ENCODE results near the gene MIGA2. TPM values are rescaled to one million over a fixed set of nuclear protein-coding genes. Genes with fewer than 3 reads are reported as not detected.

Gene MIGA2
- total RNA-seq, 2 experiments from 2014 or later = 34.6 to 35.8 TPM

DNA sequence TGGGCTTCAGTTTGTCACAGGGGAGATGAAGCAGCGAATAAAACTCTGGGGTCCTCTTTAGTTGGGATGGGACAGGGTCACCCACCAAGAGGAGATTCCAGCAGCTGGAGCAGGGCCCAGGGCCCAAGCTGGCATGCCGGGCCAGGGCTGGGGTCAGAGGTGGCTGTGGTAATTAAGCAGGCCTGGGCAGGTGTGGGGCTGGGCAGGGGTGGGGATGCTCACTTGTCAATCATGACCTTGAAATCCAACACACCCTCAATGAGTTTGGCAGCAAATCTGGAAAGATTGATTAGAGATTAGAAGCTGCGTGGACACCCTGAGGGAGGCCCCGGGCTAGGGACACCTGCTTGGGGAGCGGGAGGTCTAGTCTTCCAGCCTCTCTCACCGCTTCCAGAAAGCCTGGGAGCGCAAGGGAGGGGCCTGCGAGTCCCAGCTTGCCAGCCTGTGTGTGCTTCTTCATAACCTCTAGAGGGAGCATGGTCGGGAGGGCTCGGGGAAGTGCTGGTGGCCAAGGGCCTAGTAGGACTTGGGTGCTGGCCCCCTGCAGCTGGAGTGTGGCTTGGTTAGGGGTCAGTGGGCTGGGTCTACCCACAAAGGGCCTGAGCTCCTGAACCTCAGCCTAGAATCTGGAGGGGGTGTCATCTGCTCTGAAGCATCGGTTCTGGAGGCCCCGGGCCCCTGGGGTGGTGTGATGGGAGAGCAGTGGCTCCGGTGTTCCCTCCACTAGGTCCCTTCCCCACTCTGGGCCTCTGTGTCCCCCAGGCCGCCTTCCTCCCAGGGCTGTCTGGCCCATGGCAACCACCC lies 66.6 kb downstream of the MIGA2 start:
- no peaks in the 10 kb centered on the region for H3K36me3 Mint-ChIP-seq (ENCODE audit: low read depth)
- DNase-seq = peak; percentile 41
- H3K27me3 Mint-ChIP-seq = no peaks in the 10 kb centered on the region
- ATAC-seq = peak; percentile 68
- ChIA-PET CTCF (interaction anchor here (1.0 to 1.5 kb wide), 4 partner anchors 12 to 40 kb away, joined by 3 to 4 read pairs (median 4); no protein-coding TSS in a partner anchor), POLR2A (interaction anchor here (0.5 kb wide), 1 partner anchor 129 kb away, joined by 3 read pairs; no protein-coding TSS in a partner anchor)
- intact Hi-C loops (cut with micrococcal nuclease) = no loop called here
- no peaks in the 10 kb centered on the region for H3K4me1 Mint-ChIP-seq (ENCODE audit: low read depth)
- H3K27ac Mint-ChIP-seq = no peak overlapping the region
- no peak overlapping the region for H3K4me3 Mint-ChIP-seq
- TF ChIP-seq, protein P1, sequence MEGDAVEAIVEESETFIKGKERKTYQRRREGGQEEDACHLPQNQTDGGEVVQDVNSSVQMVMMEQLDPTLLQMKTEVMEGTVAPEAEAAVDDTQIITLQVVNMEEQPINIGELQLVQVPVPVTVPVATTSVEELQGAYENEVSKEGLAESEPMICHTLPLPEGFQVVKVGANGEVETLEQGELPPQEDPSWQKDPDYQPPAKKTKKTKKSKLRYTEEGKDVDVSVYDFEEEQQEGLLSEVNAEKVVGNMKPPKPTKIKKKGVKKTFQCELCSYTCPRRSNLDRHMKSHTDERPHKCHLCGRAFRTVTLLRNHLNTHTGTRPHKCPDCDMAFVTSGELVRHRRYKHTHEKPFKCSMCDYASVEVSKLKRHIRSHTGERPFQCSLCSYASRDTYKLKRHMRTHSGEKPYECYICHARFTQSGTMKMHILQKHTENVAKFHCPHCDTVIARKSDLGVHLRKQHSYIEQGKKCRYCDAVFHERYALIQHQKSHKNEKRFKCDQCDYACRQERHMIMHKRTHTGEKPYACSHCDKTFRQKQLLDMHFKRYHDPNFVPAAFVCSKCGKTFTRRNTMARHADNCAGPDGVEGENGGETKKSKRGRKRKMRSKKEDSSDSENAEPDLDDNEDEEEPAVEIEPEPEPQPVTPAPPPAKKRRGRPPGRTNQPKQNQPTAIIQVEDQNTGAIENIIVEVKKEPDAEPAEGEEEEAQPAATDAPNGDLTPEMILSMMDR (IDR thresholded peaks at IDR 0.05) = no peak
- H3K9me3 Mint-ChIP-seq = no peaks in the 10 kb centered on the region

DNA sequence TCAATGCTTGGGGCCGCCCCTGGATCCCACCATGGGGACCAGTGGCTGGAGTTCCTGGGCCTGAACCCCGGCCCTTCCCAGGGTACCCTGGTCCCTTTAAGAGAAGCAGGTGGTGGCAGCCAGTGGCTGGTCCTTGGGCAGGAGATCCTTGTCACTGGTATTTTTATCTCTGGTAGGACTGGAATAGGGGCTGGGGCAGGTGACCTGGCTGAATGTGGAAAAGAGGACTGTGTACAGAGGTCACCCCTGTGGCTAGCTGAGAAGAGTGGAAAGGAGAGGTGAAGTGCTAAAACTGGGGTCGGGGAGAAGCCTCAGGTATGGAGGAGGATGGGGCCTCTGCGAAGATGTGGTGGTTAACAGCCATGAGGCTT lies 67.2 kb downstream of the MIGA2 start:
- DNase-seq = no peak
- no peak for ATAC-seq
- H3K36me3 Mint-ChIP-seq (ENCODE audit: low read depth) = no peaks in the 10 kb centered on the region
- no peaks in the 10 kb centered on the region for H3K4me1 Mint-ChIP-seq (ENCODE audit: low read depth)
- POLR2A ChIA-PET = interaction anchor here (0.5 kb wide), 1 partner anchor 129 kb away, joined by 3 read pairs; no protein-coding TSS in a partner anchor
- H3K27ac Mint-ChIP-seq = no peak overlapping the region
- H3K9me3 Mint-ChIP-seq = no peaks in the 10 kb centered on the region
- TF ChIP-seq, protein P1 (IDR thresholded peaks at IDR 0.05) = no peak
- intact Hi-C loops (cut with micrococcal nuclease) = no loop called here
- CTCF ChIA-PET = interaction anchor here (1.0 to 1.5 kb wide), 3 partner anchors 12 to 39 kb away, joined by 3 to 4 read pairs (median 4); no protein-coding TSS in a partner anchor
- H3K27me3 Mint-ChIP-seq = no peaks in the 10 kb centered on the region
- H3K4me3 Mint-ChIP-seq = no peak overlapping the region

DNA sequence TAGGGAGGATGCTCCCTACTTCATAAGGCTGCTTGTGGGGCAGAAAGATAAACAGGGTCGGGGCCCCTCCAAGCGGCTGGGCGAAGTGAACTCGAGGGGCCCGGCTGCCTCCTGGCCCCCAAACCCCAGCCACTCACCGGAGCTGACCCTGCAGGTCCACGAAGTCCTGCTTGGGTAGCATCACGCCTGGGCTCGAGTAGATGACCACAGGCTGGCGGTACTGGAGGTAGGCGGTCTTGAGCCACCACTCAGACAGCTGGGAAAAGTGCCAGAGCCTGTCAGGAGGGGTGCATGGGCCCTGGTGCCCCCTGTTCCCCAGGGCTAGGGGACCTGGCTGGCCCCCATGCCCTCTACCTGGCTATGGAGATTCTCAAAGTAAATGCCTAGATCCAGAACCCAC lies 67.6 kb downstream of the MIGA2 start:
- no peaks in the 10 kb centered on the region for H3K9me3 Mint-ChIP-seq
- intact Hi-C loops (cut with micrococcal nuclease) = no loop called here
- no peaks in the 10 kb centered on the region for H3K4me1 Mint-ChIP-seq (ENCODE audit: low read depth)
- ATAC-seq (no peak), DNase-seq (no peak)
- ChIA-PET POLR2A (no interaction called here), CTCF (interaction anchor here (1.0 to 1.5 kb wide), 3 partner anchors 13 to 39 kb away, joined by 3 to 4 read pairs (median 4); no protein-coding TSS in a partner anchor)
- H3K4me3 Mint-ChIP-seq = no peak overlapping the region
- H3K36me3 Mint-ChIP-seq (ENCODE audit: low read depth) = no peaks in the 10 kb centered on the region
- H3K27me3 Mint-ChIP-seq = no peaks in the 10 kb centered on the region
- H3K27ac Mint-ChIP-seq = no peak overlapping the region
- TF ChIP-seq, protein P1 (IDR thresholded peaks at IDR 0.05) = no peak

DNA sequence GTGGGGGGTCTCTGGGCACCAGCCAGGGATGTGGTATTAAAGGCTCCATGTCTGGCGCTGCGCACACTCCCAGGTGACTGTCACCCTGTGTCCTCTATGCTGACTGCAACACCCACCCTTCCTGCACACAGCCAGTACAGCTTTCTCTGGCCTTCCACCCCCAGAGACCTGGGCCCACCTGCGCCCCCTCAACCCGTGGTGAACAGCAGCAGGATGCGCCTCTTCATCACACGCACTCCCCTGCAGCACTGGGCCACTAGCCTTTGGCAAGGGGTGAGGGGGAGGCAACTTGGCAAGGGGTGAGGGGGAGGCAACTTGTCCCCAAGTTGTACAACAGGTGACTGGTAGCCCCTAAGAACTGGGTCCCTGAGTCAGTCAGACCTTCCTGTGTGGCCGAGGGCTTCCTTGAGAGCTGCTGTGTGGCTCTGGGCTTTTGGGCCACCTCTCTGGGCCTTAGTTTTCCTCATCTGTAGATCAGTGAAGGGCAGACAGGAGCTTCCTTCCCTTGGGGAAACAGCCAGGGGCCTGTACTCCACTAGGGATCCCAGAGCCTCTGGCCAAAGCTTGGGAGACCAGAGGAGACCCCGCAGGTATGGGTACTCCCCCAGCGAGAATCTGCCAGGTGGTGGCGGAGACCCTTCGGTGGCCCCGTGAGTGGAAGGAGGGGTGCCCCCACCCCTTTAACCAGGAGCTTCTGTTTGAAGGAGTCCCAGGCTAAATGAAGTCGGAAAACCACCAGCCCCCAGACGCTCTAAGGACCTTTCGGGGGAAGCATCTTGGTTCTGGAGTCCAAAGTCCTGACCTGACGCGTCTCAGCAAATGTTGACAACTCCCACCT lies 69.7 kb downstream of the MIGA2 start:
- intact Hi-C loops (cut with micrococcal nuclease) = no loop called here
- POLR2A ChIA-PET = no interaction called here
- CTCF ChIA-PET = interaction anchor here (0.9 kb wide), 1 partner anchor 26 kb away, joined by 3 read pairs; no protein-coding TSS in a partner anchor
- Mint-ChIP-seq H3K36me3 (ENCODE audit: low read depth) (no peaks in the 10 kb centered on the region), H3K9me3 (no peaks in the 10 kb centered on the region), H3K4me3 (no peak overlapping the region), H3K27ac (no peak overlapping the region), H3K27me3 (no peaks in the 10 kb centered on the region), H3K4me1 (ENCODE audit: low read depth) (peaks cover 5% of the 10 kb centered on the region)
- no peak for DNase-seq
- TF ChIP-seq, protein P1 (IDR thresholded peaks at IDR 0.05) = no peak
- ATAC-seq = no peak
